Astrocyte (in vitro differentiated cells and primary cell): Measurements from ENCODE around the gene FUT8. TPM values are rescaled to one million over a fixed set of nuclear protein-coding genes. Genes with fewer than 3 reads are reported as not detected.

Experiments
- DNase-seq: peaks from one replicate; pipeline ENCODE4 v3.0.0-alpha.2; 2010; ENCODE audit warnings: low read depth
- FAIRE-seq: peaks from 2 replicates; lab custom pipeline; 2011; peaks lifted over from hg19 to GRCh38; lab: Jason Lieb, UNC
- H2AFZ ChIP-seq: 2 replicates; pipeline ENCODE4 v1.6.0; 2012; ENCODE audit warnings: low read depth, low read length, inconsistent platforms
- H3K27ac ChIP-seq: 2 replicates; pipeline ENCODE4 v1.5.1; 2011; ENCODE audit warnings: low read depth, low read length, inconsistent platforms
- H3K27me3 ChIP-seq: 2 replicates; pipeline ENCODE4 v1.6.0; 2011; ENCODE audit warnings: low read length, inconsistent platforms; ENCODE audit not compliant: insufficient read depth
- H3K36me3 ChIP-seq: 2 replicates; pipeline ENCODE4 v1.5.1; 2011; ENCODE audit warnings: low read length, inconsistent platforms; ENCODE audit not compliant: insufficient read depth
- H3K4me1 ChIP-seq: 2 replicates; pipeline ENCODE4 v1.5.1; 2011; ENCODE audit warnings: low read length, inconsistent platforms; ENCODE audit not compliant: insufficient read depth
- H3K4me2 ChIP-seq: 2 replicates; pipeline ENCODE4 v1.6.0; 2012; ENCODE audit warnings: low read length, inconsistent platforms
- H3K4me3 ChIP-seq: 2 replicates; pipeline ENCODE4 v1.5.1; 2011; ENCODE audit warnings: low read depth, mild to moderate bottlenecking, low read length, inconsistent platforms; ENCODE audit not compliant: insufficient read depth
- H3K79me2 ChIP-seq: 2 replicates; pipeline ENCODE4 v1.6.0; 2012; ENCODE audit warnings: mild to moderate bottlenecking, low read length, inconsistent platforms; ENCODE audit not compliant: insufficient read depth
- H3K9ac ChIP-seq: 2 replicates; pipeline ENCODE4 v1.6.0; 2012; ENCODE audit warnings: mild to moderate bottlenecking, low read length, inconsistent platforms
- H3K9me3 ChIP-seq: 2 replicates; pipeline ENCODE4 v1.5.1; 2012; ENCODE audit warnings: low read depth, mild to moderate bottlenecking, low read length, inconsistent platforms; ENCODE audit not compliant: insufficient read depth
- H4K20me1 ChIP-seq: 2 replicates; pipeline ENCODE4 v1.6.0; 2012; ENCODE audit warnings: low read length, inconsistent platforms; ENCODE audit not compliant: insufficient read depth
- H3K27ac Mint-ChIP-seq: one replicate; pipeline ENCODE4 v1.8.0; 2021; ENCODE audit warnings: mild to moderate bottlenecking, mixed read lengths; ENCODE audit not compliant: unreplicated experiment
- H3K27me3 Mint-ChIP-seq: one replicate; pipeline ENCODE4 v1.8.0; 2021; ENCODE audit warnings: low read depth, mixed read lengths; ENCODE audit not compliant: unreplicated experiment
- H3K36me3 Mint-ChIP-seq: one replicate; pipeline ENCODE4 v1.8.0; 2021; ENCODE audit warnings: low read depth, mixed read lengths; ENCODE audit not compliant: unreplicated experiment
- H3K4me1 Mint-ChIP-seq: one replicate; pipeline ENCODE4 v1.8.0; 2021; ENCODE audit warnings: low read depth, mixed read lengths; ENCODE audit not compliant: unreplicated experiment
- H3K4me3 Mint-ChIP-seq: one replicate; pipeline ENCODE4 v1.8.0; 2021; ENCODE audit warnings: mild to moderate bottlenecking, moderate library complexity, mixed read lengths; ENCODE audit not compliant: unreplicated experiment
- H3K9me3 Mint-ChIP-seq: one replicate; pipeline ENCODE4 v1.8.0; 2021; ENCODE audit warnings: mild to moderate bottlenecking, mixed read lengths; ENCODE audit not compliant: unreplicated experiment
- EZH2 ChIP-seq: IDR thresholded peaks from 2 replicates; pipeline ENCODE4 v1.6.1; 2012; ENCODE audit warnings: mild to moderate bottlenecking, low read length, inconsistent platforms; ENCODE audit not compliant: insufficient read depth
- total RNA-seq: library from RNA; stranded (reverse); gene quantifications from 2 replicates; pipeline ENCODE4 v1.2.1, GENCODE V29; 2021
- TF ChIP-seq, protein P1 (sequence below): IDR thresholded peaks from 2 replicates; pipeline ENCODE4 v1.5.1; 2011; ENCODE audit warnings: low read depth, mild to moderate bottlenecking, inconsistent platforms, low read length, moderate library complexity; ENCODE audit not compliant: insufficient read depth

FUT8 gene
- total RNA-seq, 1 donor from 2014 or later = 52.7 TPM

DNA sequence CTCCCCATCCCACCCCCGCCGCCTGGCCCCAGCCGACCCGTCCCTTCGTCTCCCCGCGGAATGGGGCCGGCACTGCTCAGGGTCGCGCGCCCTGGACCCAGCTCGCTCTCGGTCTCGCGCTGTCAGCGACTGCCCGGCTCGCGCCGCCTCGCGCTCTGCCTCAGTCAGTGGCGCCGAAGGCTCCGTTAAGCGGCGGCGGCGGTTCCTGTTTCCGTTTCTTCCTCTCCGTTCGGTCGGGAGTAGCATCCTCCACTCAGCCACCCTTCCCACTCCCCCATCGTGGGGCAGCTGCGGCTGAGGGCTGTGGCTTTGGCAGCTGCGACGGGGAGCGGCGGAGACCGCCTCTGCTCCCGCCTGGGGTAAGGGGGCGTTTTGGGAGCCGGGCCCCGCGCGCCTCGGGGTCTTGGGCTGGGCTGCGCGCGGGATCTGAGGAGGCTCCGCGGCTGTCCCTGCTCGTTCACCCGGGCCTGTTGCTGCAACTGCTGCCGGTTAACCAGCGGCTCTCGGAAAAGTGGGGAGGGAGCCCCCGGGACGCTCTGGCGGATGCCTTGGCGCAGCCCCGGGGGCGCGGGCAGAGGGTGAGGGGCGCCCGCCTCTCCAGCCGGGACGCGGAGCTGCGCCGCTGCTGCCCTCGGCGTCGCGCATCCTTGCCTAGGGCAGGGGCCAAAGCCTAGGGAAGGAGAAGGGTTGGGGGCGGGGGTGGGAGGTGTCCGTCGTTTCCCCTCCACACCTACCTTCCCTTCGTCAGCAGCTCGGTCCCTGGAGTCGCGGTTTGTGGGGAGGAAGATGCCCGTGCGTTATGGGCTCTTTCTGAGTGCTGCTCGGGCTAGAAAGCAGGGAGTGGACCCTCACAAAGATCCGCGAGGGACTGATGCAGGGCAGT is 567 bp downstream of the FUT8 start:
- no peaks in the 10 kb centered on the region for H3K36me3 Mint-ChIP-seq
- FAIRE-seq = no peak
- no peaks in the 10 kb centered on the region for H3K9me3 ChIP-seq
- peak overlapping the region; percentile 78 for H2AFZ ChIP-seq
- no peak overlapping the region for H3K27ac Mint-ChIP-seq
- no peaks in the 10 kb centered on the region for H3K36me3 ChIP-seq
- peaks cover 54% of the 10 kb centered on the region for H3K79me2 ChIP-seq
- H3K9me3 Mint-ChIP-seq = no peaks in the 10 kb centered on the region
- H3K4me1 ChIP-seq = peaks cover 13% of the 10 kb centered on the region
- peak overlapping the region; percentile 96 for H3K9ac ChIP-seq
- H3K27ac ChIP-seq = peak overlapping the region; percentile 76
- peak overlapping the region; percentile 87 for H3K4me3 ChIP-seq
- peaks cover 5% of the 10 kb centered on the region for H4K20me1 ChIP-seq
- peaks cover 7% of the 10 kb centered on the region for H3K4me1 Mint-ChIP-seq
- peak; percentile 64 for DNase-seq
- peak overlapping the region; percentile 98 for H3K4me3 Mint-ChIP-seq
- no peaks in the 10 kb centered on the region for H3K27me3 ChIP-seq
- no peaks in the 10 kb centered on the region for H3K27me3 Mint-ChIP-seq
- no peak for TF ChIP-seq EZH2
- TF ChIP-seq, protein P1, sequence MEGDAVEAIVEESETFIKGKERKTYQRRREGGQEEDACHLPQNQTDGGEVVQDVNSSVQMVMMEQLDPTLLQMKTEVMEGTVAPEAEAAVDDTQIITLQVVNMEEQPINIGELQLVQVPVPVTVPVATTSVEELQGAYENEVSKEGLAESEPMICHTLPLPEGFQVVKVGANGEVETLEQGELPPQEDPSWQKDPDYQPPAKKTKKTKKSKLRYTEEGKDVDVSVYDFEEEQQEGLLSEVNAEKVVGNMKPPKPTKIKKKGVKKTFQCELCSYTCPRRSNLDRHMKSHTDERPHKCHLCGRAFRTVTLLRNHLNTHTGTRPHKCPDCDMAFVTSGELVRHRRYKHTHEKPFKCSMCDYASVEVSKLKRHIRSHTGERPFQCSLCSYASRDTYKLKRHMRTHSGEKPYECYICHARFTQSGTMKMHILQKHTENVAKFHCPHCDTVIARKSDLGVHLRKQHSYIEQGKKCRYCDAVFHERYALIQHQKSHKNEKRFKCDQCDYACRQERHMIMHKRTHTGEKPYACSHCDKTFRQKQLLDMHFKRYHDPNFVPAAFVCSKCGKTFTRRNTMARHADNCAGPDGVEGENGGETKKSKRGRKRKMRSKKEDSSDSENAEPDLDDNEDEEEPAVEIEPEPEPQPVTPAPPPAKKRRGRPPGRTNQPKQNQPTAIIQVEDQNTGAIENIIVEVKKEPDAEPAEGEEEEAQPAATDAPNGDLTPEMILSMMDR = no peak
- H3K4me2 ChIP-seq = peak overlapping the region; percentile 90

DNA sequence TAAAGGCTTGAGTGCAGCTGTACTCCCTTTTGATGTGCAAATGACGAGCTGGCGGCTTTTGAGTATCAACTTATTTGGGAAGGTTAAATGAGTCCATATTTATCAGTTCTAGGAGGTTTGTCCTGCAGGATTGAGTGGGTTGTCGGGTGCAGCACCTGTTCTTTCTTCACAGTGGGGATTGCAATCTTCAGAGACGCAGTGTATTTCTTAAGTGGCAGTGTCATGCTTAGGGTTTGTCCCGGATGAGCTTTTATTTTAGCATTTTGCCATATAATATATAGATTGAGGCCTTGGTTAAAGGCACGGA is 1.2 kb downstream of the FUT8 start:
- peak overlapping the region; percentile 78 for H2AFZ ChIP-seq
- H3K4me3 ChIP-seq = peak overlapping the region; percentile 87
- Mint-ChIP-seq H3K27ac (no peak overlapping the region), H3K9me3 (no peaks in the 10 kb centered on the region), H3K27me3 (no peaks in the 10 kb centered on the region), H3K4me1 (peaks cover 7% of the 10 kb centered on the region), H3K36me3 (no peaks in the 10 kb centered on the region), H3K4me3 (peak overlapping the region; percentile 98)
- H3K9me3 ChIP-seq = no peaks in the 10 kb centered on the region
- peaks cover 5% of the 10 kb centered on the region for H4K20me1 ChIP-seq
- peak overlapping the region; percentile 76 for H3K27ac ChIP-seq
- no peak for DNase-seq
- H3K79me2 ChIP-seq = peaks cover 60% of the 10 kb centered on the region
- H3K4me2 ChIP-seq = peak overlapping the region; percentile 90
- H3K27me3 ChIP-seq = no peaks in the 10 kb centered on the region
- peak overlapping the region; percentile 96 for H3K9ac ChIP-seq
- FAIRE-seq = no peak
- H3K4me1 ChIP-seq = peaks cover 13% of the 10 kb centered on the region
- TF ChIP-seq, protein P1 = no peak
- no peak for TF ChIP-seq EZH2
- H3K36me3 ChIP-seq = no peaks in the 10 kb centered on the region
